Muscle of arm (tissue), 12 donors: ENCODE data around the gene TUBD1. TPM values are rescaled to one million over a fixed set of nuclear protein-coding genes. Genes with fewer than 3 reads are reported as not detected.
A peak's percentile ranks its signal among the peaks of the same experiment; 100 is the strongest.
"Not testable (repeated sequence)": the region's sequence is repeated elsewhere in the genome, so short reads cannot be mapped to it uniquely, and the experiment has no call there.

Source experiments
- DNase-seq: peaks from one replicate; pipeline ENCODE4 v3.0.0-alpha.2; 2013
- polyA plus RNA-seq, 12 donors: library from polyadenylated mRNA; unstranded; fragments of 120-200 nt; gene quantifications; one replicate each; pipeline ENCODE4 v1.2.1, GENCODE V29; 2013; ENCODE audit not compliant: insufficient read length in 12 of 12

TUBD1 gene
- polyA plus RNA-seq, 12 donors = 7.7 to 16.4 (median 10.9) TPM; not detected in 1

- peak; percentile 52 for DNase-seq
Measured at GRCh38 chr17:59845595-59846393, 46.9 kb downstream of the TUBD1 start.

GRCh38 chr17:59844884-59845594 lies 47.7 kb downstream of the TUBD1 start:
- DNase-seq = no peak

GRCh38 chr17:59842901-59843652 lies 49.7 kb downstream of the TUBD1 start:
- DNase-seq = no peak

GRCh38 chr17:59841882-59842263 lies 50.9 kb downstream of the TUBD1 start:
- DNase-seq = not testable (repeated sequence)

GRCh38 chr17:59841091-59841881 lies 51.5 kb downstream of the TUBD1 start:
- not testable (repeated sequence) for DNase-seq

GRCh38 chr17:59840329-59841090 lies 52.2 kb downstream of the TUBD1 start:
- DNase-seq = no peak

GRCh38 chr17:59839651-59840328 lies 53.0 kb downstream of the TUBD1 start:
- DNase-seq = no peak

- DNase-seq = no peak
Measured at GRCh38 chr17:59838052-59838916, 54.5 kb downstream of the TUBD1 start.

- DNase-seq = peak; percentile 86
Measured at GRCh38 chr17:59837308-59838051, 55.3 kb downstream of the TUBD1 start.

GRCh38 chr17:59832883-59833379 lies 59.8 kb downstream of the TUBD1 start:
- no peak for DNase-seq

GRCh38 chr17:59830846-59831486 lies 61.8 kb downstream of the TUBD1 start:
- DNase-seq = no peak

- DNase-seq = no peak
Measured at GRCh38 chr17:59830007-59830630, 62.6 kb downstream of the TUBD1 start.

- DNase-seq = no peak
Measured at GRCh38 chr17:59829217-59830006, 63.3 kb downstream of the TUBD1 start.

GRCh38 chr17:59828819-59829216 lies 63.9 kb downstream of the TUBD1 start:
- not testable (repeated sequence) for DNase-seq

GRCh38 chr17:59828478-59828760 lies 64.3 kb downstream of the TUBD1 start:
- DNase-seq = no peak

- DNase-seq = no peak
Measured at GRCh38 chr17:59827721-59828477, 64.8 kb downstream of the TUBD1 start.
